NT2/D1 (cell line): Measurements from ENCODE around the gene RUVBL2.
A peak's percentile ranks its signal among the peaks of the same experiment; 100 is the strongest.

Experiments
- DNase-seq: peaks from one replicate; pipeline ENCODE4 v3.0.0-alpha.2; 2011; ENCODE audit warnings: low read depth, low spot score
- H3K27me3 ChIP-seq: 2 replicates; pipeline ENCODE4 v1.6.0; 2011; ENCODE audit warnings: mild to moderate bottlenecking; ENCODE audit not compliant: insufficient read length, insufficient read depth
- H3K36me3 ChIP-seq: 2 replicates; pipeline ENCODE4 v1.6.1; 2011; ENCODE audit warnings: mild to moderate bottlenecking, low read length, mixed read lengths; ENCODE audit not compliant: insufficient read depth, insufficient read length
- H3K4me1 ChIP-seq: 2 replicates; pipeline ENCODE4 v1.5.1; 2011; ENCODE audit not compliant: insufficient read depth, insufficient read length
- H3K4me3 ChIP-seq: 2 replicates; pipeline ENCODE4 v1.5.1; 2011; ENCODE audit warnings: low read depth; ENCODE audit not compliant: insufficient read length
- H3K9ac ChIP-seq: 2 replicates; pipeline ENCODE4 v1.6.0; 2011; ENCODE audit warnings: low read depth; ENCODE audit not compliant: insufficient read length
- H3K9me3 ChIP-seq: 2 replicates; pipeline ENCODE4 v1.5.1; 2011; ENCODE audit warnings: mild to moderate bottlenecking, low read length; ENCODE audit not compliant: insufficient read depth
- SUZ12 ChIP-seq: IDR thresholded peaks from 2 replicates; pipeline ENCODE4 v1.6.1; 2011; ENCODE audit not compliant: insufficient read length, insufficient read depth; ENCODE audit errors: extremely low read depth
- YY1 ChIP-seq: IDR thresholded peaks from 2 replicates; pipeline ENCODE4 v1.6.1; 2011; ENCODE audit not compliant: insufficient read length, insufficient read depth
- ZNF274 ChIP-seq: IDR thresholded peaks from 2 replicates; pipeline ENCODE4 v1.6.1; 2011; ENCODE audit warnings: mild to moderate bottlenecking, low read depth, low read length

The RUVBL2 gene

GRCh38 chr19:48965040-48965805 is 28.5 kb upstream of the RUVBL2 start, which contains the start of gene FTL:
FTL (plus strand) TSS chr19:48965309; CDS start chr19:48965508, 199 bp downstream.
- Histone ChIP-seq H3K4me3 (peak within 1 kb of the TSS; percentile 83), H3K27me3 (no peaks in the 10 kb centered on the region), H3K36me3 (peaks cover 54% of the 10 kb centered on the region), H3K4me1 (peaks cover 1% of the 10 kb centered on the region), H3K9me3 (no peaks in the 10 kb centered on the region; the same call in 1 of the 2 replicates), H3K9ac (peak within 1 kb of the TSS; percentile 97)
- peak; percentile 79 for DNase-seq
- TF ChIP-seq SUZ12 (no peak), YY1 (no peak), ZNF274 (no peak)

GRCh38 chr19:48965806-48966540 is 27.7 kb upstream of the RUVBL2 start:
- Histone ChIP-seq H3K9ac (peak overlapping the region; percentile 94), H3K27me3 (no peaks in the 10 kb centered on the region), H3K4me3 (peak overlapping the region; percentile 83), H3K36me3 (peaks cover 56% of the 10 kb centered on the region), H3K9me3 (no peaks in the 10 kb centered on the region; the same call in 1 of the 2 replicates), H3K4me1 (peaks cover 3% of the 10 kb centered on the region)
- TF ChIP-seq ZNF274: no peak
- TF ChIP-seq YY1: no peak
- no peak for TF ChIP-seq SUZ12
- no peak for DNase-seq

GRCh38 chr19:48966541-48967345 is 26.9 kb upstream of the RUVBL2 start:
- TF ChIP-seq YY1: no peak
- no peak for TF ChIP-seq SUZ12
- no peak for TF ChIP-seq ZNF274
- no peak for DNase-seq

GRCh38 chr19:48967346-48968178 is 26.1 kb upstream of the RUVBL2 start:
- H3K36me3 ChIP-seq: peaks cover 51% of the 10 kb centered on the region
- peak overlapping the region; percentile 1 for H3K4me3 ChIP-seq

More at GRCh38 chr19:48966541-48967345, 26.9 kb upstream of the RUVBL2 start:
- no peaks in the 10 kb centered on the region; the same call in 1 of the 2 replicates for H3K9me3 ChIP-seq
- H3K36me3 ChIP-seq: peaks cover 51% of the 10 kb centered on the region
- H3K27me3 ChIP-seq: no peaks in the 10 kb centered on the region
- H3K9ac ChIP-seq: peak overlapping the region; percentile 94
- peaks cover 2% of the 10 kb centered on the region for H3K4me1 ChIP-seq
- peak overlapping the region; percentile 83 for H3K4me3 ChIP-seq

GRCh38 chr19:48968179-48968661 is 25.5 kb upstream of the RUVBL2 start:
- Histone ChIP-seq H3K4me3 (no peak overlapping the region), H3K27me3 (no peaks in the 10 kb centered on the region), H3K9me3 (no peaks in the 10 kb centered on the region; the same call in 1 of the 2 replicates), H3K4me1 (peaks cover 2% of the 10 kb centered on the region), H3K36me3 (peaks cover 56% of the 10 kb centered on the region), H3K9ac (no peak overlapping the region)
- DNase-seq: no peak
- TF ChIP-seq ZNF274: no peak
- no peak for TF ChIP-seq YY1
- TF ChIP-seq SUZ12: no peak

More at GRCh38 chr19:48967346-48968178, 26.1 kb upstream of the RUVBL2 start:
- no peak for DNase-seq
- Histone ChIP-seq H3K4me1 (peaks cover 2% of the 10 kb centered on the region), H3K27me3 (no peaks in the 10 kb centered on the region), H3K9me3 (no peaks in the 10 kb centered on the region; the same call in 1 of the 2 replicates), H3K9ac (no peak overlapping the region)
- TF ChIP-seq YY1 (no peak), ZNF274 (no peak), SUZ12 (no peak)

- no peak overlapping the region for H3K9ac ChIP-seq
- no peak for DNase-seq
- no peaks in the 10 kb centered on the region; the same call in 1 of the 2 replicates for H3K9me3 ChIP-seq
- no peaks in the 10 kb centered on the region for H3K27me3 ChIP-seq
- peaks cover 59% of the 10 kb centered on the region for H3K36me3 ChIP-seq
- H3K4me1 ChIP-seq: peaks cover 2% of the 10 kb centered on the region
- no peak overlapping the region for H3K4me3 ChIP-seq
- TF ChIP-seq YY1 (no peak), ZNF274 (no peak), SUZ12 (no peak)
Observed at GRCh38 chr19:48968813-48969218, 24.9 kb upstream of the RUVBL2 start.
